ENCODE measurements around the gene SENP2.

GRCh38 chr3:185677146-185677829, 91.2 kb downstream of the SENP2 start:
- TF ChIP-seq MAX (IDR thresholded peaks at IDR 0.05) (no peak), REST (IDR thresholded peaks at IDR 0.05; ENCODE audit: low read depth) (no peak), CEBPB (IDR thresholded peaks at IDR 0.05) (no peak), EGR1 (IDR thresholded peaks at IDR 0.05) (no peak), RAD21 (IDR thresholded peaks at IDR 0.05; ENCODE audit: low read depth) (peak; percentile 86), EP300 (IDR thresholded peaks at IDR 0.05; ENCODE audit: borderline replicate concordance) (no peak), USF1 (IDR thresholded peaks at IDR 0.05) (no peak)

All from Ishikawa (cell line).